GM20431 (cell line): ENCODE results near the gene SMPD2.

Experiments
- in situ Hi-C: fragments of 300-500 bp; cut with MseI, MboI; formaldehyde crosslinking; loops from one replicate; pipeline ENCODE4 v1.15.0; 2020; ENCODE audit warnings: low sequenced_read_pairs; ENCODE audit not compliant: unreplicated experiment

SMPD2 gene

DNA sequence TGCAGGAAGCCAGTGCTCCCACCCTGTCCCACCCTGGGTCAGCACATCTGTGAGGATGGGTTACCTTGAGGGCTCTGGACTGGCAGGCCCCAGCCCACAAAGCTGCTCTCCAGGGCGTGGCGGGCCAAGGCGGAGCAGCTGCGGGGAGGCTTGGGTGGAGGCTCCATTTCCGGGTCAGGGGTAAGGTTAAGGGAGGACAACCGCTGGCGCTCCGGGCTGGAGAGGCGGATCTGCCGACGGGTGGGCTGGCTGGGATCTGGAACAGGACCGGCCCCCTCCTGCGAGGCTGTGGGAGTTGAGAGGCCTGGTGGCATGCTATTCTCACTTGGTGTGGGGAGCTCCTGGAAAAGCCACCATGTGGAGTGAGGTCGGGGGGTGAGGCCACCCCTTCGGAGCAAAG, 5.5 kb downstream of the SMPD2 start:
- in situ Hi-C loops = no loop called here

GRCh38 chr6:109446541-109446940, 6.0 kb downstream of the SMPD2 start:
- in situ Hi-C loops = no loop called here

DNA sequence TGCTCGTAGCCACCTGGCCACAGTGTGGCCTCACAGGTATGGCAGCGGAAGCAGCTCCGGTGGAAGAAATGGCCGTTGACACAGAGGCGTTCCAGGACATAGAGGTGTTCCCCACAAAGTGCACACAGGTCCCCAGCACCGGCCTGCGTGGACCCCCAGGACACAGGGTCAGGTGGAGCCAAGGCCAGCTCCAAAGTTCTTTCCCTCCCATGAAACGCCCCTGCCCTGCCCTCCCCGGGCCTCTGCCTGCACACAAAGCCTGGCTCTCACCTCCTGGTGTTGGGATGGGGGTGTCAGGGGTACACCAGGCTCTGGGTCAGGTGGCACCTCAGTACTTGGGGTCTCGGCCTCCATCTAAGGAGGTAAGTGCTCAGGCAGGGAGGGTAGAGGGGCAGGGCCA, 6.6 kb downstream of the SMPD2 start:
- in situ Hi-C loops = no loop called here

DNA sequence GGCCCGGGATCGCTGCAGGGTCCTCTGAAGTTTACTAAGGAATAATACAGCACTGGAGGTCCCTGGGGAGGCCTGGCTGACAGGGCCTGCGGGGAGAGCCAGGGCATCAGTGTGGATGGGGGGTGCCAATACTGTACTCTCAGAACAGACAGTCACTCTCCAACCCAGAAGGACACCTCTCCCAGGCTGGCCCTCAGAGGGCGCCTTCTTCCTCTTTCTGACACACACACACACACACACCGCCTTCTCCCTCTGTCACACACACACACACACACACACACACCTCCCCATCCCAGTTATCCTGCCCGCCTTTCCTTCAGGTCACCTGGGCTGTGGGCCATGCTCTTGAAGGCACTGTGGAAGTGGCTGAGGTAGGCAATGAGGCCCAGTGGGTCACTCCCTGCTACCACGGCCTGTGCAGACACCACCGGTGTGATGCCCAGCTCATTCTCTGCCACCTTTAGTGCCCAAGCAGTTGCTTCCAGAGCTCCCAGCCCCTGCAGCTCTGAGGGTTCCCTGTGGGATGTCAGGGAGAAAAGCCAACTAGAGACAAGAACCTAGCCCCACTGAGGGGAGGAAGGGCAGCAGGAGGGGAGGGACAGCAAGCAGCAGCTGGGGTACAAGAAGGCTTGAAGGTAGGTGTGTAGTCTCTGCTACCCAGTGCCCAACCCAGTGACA, 7.5 kb downstream of the SMPD2 start:
- in situ Hi-C loops = no loop called here

DNA sequence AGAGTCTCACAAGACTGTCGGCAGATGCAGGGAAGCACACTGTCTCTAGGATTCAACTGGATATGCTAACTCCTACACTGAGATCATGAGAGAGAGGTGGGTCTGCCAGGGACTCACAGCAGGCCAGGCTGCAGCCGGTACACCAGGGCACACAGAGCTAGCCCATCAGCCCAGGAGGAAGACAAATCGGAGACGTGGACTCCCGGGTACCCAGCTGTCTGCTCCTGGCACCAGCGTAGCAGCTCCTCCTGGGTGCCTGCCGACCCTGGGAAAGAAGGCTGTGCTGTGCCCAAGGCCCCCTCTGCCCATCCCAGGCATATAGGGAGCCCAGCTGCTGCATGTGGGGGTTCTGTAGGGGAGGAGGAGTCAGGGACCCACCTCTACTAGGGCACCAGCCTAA, 8.1 kb downstream of the SMPD2 start:
- in situ Hi-C loops = no loop called here

- in situ Hi-C loops = no loop called here
Observed at GRCh38 chr6:109449064-109449794, 8.7 kb downstream of the SMPD2 start.

DNA sequence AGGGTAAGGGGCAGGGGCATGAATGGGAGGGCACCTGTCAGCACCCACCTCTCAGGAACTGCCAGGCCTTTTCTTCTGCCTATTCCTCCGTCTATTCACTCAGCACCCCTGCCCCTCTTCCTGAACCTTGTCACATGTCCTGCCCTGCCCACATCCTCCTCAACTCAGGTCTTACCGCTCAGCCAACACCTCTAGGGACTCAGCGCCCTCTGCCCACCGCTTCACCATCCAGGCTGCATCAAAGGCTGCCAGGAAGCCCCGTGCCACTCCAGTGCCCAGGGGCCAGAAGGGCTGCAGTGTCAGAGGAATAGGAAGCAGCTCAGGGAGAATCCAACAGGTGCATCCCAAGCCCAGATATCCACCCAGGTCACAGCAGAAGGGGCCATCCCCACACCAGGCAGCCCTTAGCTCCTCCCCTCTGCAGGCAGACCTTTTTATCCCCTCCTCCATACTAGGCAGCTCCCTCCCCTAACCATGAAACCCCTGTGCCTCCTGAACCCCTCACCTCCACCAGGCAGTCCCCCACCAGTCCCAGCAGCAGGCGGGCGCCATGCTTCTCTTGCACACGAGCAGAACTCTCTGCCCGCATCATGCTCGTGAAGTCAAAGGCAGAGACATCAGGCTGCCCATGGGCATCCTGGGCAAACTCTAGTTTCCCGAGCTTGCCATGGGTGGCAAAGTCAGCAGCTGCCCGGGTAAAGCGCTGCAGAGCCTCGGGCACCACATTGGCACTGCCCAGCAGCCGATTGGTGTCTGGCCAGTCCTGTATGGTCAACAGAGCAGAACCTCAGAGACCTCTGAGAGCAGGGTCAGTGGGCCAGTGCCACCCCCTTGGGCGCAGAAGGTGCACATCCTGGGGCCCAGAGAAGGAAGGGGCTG, 9.5 kb downstream of the SMPD2 start:
- in situ Hi-C loops = no loop called here

- in situ Hi-C loops = no loop called here
Observed at GRCh38 chr6:109450801-109451200, 10.3 kb downstream of the SMPD2 start.

- in situ Hi-C loops = no loop called here
Observed at GRCh38 chr6:109451376-109451775, 10.9 kb downstream of the SMPD2 start.

GRCh38 chr6:109452181-109452580, 11.7 kb downstream of the SMPD2 start:
- in situ Hi-C loops = no loop called here

DNA sequence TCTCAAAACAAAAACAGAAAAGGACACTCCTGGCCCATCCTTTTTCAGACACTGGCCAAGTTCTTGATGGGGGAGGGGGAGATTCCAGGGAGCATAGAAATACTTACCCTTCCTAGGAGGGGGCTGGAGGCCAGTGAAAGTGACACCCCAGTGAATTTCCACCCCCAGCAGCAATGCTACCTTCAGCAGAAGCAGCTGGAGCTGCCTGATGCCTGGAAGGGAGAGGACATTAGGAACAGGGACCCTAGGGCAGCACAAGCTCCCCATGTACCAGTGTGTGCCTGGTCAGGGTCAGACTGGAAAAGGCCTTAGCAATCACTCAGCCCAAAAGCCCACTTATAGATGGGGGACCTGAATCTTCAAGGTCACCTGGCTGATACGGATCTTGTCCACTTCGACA, 12.6 kb downstream of the SMPD2 start:
- in situ Hi-C loops = no loop called here

DNA sequence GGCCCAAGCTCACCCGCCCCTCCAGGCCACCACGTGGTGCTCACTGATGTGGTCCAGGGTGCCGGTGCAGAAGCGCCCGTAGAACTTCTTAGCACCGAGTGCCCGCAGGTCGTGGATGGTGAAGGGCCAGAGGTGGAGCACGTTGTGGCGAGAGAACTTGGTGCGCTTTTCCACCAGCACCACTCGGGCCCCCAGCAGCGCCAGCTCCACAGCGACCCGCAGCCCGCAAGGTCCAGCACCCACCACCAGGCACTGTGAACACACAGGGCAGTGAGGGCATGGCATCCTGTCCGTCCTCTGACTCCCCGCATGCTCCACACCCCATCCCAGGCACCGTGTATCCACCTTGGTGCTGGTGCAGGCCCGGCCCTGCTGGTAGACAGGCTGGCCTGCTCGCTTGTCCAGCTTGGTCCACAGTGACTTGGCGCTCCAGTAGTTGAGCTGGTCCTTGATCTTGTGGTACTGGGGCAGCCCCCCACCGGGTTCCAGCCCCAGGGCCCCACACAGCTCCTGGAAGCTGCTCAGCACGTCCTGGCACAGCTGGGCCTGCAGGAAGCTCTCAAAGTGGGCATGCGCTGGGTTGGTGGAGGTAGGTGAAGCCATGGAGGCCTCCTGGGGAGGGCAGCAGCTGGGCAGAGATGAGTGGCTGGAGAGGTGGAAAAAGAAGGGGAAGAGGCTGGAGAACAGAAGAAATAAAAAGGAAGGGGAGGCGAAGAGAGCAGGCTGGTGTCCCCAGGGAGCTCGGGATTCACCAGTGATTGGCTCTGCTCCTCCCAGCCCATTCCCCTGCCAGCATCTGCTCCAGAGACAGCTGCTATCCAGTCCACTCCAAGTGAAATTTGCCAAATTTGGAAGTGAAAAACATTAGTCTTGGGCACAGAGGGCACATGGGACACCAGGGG, 13.3 kb downstream of the SMPD2 start:
- in situ Hi-C loops = no loop called here

- in situ Hi-C loops = no loop called here
Observed at GRCh38 chr6:109454496-109455436, 14.2 kb downstream of the SMPD2 start.

DNA sequence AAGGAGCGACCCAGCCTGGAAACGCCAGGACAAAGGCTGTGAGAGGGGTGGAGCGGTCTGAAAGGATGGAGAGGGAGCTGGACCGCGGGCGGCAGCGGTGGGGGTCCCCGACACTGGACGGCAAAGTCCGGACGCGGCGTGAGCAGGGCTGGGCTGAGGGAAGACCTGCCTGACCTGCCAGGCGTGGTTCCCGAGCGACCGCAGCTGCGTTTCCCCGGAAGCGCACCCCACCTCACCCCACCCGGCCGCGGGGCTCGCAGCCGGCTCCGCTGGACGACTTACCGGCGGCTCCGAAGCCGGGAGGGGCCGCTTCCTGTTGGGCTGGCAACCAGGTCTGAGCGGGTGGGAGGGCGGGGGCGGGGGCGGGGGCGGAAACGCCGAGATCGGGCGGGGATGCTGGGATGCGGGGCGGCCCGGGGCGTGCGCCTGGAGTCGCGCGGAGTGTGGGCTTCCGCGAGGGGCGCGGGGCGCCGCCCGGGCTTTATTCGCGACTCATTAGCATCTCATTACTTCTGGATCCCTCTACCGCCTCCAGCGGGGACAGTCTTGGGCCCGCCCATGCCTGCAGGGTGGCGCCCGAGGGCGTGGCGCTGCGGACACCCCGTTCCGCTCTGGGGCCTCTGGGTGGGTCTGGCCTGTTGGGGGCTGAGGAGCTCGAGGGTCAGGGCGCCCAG, 15.1 kb downstream of the SMPD2 start, which contains the start of gene MICAL1:
TSS of gene MICAL1 (minus strand) at position 336 of the 674 bp plus-strand sequence. CDS start 1,576 bp downstream, outside the sequence.
- in situ Hi-C loops = no loop called here

- in situ Hi-C loops = no loop called here
Observed at GRCh38 chr6:109456111-109456583, 15.6 kb downstream of the SMPD2 start.

GRCh38 chr6:109456710-109457561, 16.4 kb downstream of the SMPD2 start:
- in situ Hi-C loops = no loop called here

- in situ Hi-C loops = no loop called here
Observed at GRCh38 chr6:109457562-109457996, 17.1 kb downstream of the SMPD2 start.
